ENCODE results near the gene ANKRD27.

The ANKRD27 gene

DNA sequence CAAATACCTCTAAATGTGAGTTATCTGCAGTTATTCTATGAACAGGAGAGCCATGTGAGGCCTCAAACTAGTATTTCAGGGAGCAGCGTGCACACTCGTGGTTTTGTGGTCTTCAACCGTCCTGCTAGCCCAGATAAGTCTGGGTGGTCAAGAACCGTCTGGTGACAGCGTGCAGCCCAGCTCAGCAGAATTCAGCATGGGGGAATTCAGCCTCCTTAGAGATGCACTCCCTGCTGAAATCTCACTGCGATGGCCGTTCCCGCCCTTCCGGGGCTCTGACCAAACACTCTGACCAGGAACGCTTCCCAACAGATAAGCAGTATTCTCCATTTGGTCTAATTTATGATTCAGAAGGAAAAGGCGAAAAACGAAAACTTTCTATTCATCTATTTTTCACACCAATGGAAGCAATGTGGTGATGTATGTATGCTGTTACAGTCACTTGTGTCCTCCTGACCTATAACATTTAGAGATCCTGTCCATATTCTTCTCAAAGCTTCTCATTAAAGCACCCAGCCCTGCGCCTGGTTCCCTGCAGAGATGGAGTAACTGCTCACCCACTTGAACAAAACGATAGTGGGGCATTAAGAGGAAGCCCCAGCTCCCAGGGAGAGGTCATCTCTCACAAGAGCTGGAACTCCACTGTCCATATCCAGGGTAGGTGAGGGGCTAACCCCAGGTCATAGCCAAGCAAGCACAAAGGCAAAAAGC is 2.9 kb downstream of the ANKRD27 start:
- in situ Hi-C loops (cut with HindIII; ENCODE audit: low pct_ligation_motif_present, low sequenced_read_pairs) = no loop called here
- Histone ChIP-seq H3K27me3 (replicated peaks) (peaks cover 12% of the 10 kb centered on the region), H3K27ac (no peak overlapping the region), H3K4me3 (ENCODE audit: low read depth, low read length) (no peak overlapping the region), H3K36me3 (replicated peaks) (no peaks in the 10 kb centered on the region)
- DNase-seq = no peak
- TF ChIP-seq, protein P1, sequence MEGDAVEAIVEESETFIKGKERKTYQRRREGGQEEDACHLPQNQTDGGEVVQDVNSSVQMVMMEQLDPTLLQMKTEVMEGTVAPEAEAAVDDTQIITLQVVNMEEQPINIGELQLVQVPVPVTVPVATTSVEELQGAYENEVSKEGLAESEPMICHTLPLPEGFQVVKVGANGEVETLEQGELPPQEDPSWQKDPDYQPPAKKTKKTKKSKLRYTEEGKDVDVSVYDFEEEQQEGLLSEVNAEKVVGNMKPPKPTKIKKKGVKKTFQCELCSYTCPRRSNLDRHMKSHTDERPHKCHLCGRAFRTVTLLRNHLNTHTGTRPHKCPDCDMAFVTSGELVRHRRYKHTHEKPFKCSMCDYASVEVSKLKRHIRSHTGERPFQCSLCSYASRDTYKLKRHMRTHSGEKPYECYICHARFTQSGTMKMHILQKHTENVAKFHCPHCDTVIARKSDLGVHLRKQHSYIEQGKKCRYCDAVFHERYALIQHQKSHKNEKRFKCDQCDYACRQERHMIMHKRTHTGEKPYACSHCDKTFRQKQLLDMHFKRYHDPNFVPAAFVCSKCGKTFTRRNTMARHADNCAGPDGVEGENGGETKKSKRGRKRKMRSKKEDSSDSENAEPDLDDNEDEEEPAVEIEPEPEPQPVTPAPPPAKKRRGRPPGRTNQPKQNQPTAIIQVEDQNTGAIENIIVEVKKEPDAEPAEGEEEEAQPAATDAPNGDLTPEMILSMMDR (IDR thresholded peaks at IDR 0.05; ENCODE audit: low read depth, low read length, missing control alignments) = no peak

DNA sequence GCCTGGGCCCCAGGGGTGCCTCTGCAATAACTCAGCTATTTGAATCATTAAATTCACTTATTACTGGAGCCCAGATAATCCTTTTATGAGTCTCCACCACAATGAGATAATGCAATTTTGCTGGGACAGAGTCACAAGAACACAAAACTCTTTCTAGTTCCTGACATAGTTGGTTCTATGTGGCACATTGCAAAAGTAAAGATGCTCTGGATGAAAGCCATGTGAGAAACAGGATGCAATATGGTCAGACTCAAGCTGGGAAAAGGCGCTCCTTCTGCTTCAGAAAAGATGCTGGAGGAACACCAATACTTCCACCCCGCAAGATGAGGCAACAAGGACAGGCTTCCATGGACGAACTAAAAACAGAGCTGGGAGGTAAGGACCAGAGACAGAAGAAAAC is 5.7 kb downstream of the ANKRD27 start:
- no peak for DNase-seq
- Histone ChIP-seq H3K36me3 (replicated peaks) (no peaks in the 10 kb centered on the region), H3K27me3 (replicated peaks) (no peaks in the 10 kb centered on the region), H3K4me3 (ENCODE audit: low read depth, low read length) (no peak overlapping the region), H3K27ac (no peak overlapping the region)
- TF ChIP-seq, protein P1 (IDR thresholded peaks at IDR 0.05; ENCODE audit: low read depth, low read length, missing control alignments) = no peak
- in situ Hi-C loops (cut with HindIII; ENCODE audit: low pct_ligation_motif_present, low sequenced_read_pairs) = no loop called here

DNA sequence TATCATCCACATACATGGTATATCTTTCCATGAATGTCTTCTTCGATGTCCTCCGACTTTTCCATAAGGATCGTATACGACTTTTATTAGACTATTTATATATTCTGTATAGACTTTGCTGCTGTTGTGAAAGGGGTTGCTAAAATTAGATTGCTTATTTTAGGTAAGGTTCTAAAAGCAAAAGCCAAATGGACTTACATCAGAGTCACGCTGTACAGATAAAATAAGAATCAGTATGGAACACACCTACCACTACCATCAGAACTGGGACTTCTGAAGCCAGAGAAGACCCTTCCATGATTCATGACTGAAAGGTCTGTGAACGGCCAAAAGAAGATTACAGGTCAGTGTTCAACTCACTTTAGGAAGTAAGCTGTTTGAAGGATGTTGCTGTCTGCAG is 8.9 kb downstream of the ANKRD27 start:
- Histone ChIP-seq H3K4me3 (ENCODE audit: low read depth, low read length) (no peak overlapping the region), H3K27me3 (replicated peaks) (no peaks in the 10 kb centered on the region), H3K36me3 (replicated peaks) (no peaks in the 10 kb centered on the region), H3K27ac (no peak overlapping the region)
- TF ChIP-seq, protein P1 (IDR thresholded peaks at IDR 0.05; ENCODE audit: low read depth, low read length, missing control alignments) = no peak
- DNase-seq = no peak
- in situ Hi-C loops (cut with HindIII; ENCODE audit: low pct_ligation_motif_present, low sequenced_read_pairs) = no loop called here

DNA sequence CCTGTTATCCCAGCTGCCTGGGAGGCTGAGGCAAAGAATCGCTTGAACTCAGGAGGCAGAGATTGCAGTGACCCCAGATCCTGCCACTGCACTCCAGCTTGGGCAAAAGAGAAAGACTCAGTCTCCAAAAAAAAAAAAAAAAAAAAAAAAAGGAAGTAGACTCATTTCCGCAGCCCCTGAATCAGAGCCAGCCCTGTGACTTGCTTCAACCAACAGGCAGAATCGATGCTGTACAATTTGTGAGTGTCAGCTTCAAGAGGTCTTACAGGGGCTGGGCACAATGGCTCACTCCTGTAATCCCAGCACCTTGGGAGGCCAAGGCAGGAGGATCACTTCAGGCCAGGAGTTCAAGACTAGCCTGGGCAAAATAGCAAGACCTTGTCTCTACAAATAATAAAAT is 12.8 kb downstream of the ANKRD27 start:
- no peak overlapping the region for H3K4me3 ChIP-seq (ENCODE audit: low read depth, low read length)
- no peaks in the 10 kb centered on the region for H3K27me3 ChIP-seq (replicated peaks)
- TF ChIP-seq, protein P1 (IDR thresholded peaks at IDR 0.05; ENCODE audit: low read depth, low read length, missing control alignments) = no peak
- no peak overlapping the region for H3K27ac ChIP-seq
- H3K36me3 ChIP-seq (replicated peaks) = peaks cover 9% of the 10 kb centered on the region
- peak; percentile 50 for DNase-seq
- in situ Hi-C loops (cut with HindIII; ENCODE audit: low pct_ligation_motif_present, low sequenced_read_pairs) = no loop called here

DNA sequence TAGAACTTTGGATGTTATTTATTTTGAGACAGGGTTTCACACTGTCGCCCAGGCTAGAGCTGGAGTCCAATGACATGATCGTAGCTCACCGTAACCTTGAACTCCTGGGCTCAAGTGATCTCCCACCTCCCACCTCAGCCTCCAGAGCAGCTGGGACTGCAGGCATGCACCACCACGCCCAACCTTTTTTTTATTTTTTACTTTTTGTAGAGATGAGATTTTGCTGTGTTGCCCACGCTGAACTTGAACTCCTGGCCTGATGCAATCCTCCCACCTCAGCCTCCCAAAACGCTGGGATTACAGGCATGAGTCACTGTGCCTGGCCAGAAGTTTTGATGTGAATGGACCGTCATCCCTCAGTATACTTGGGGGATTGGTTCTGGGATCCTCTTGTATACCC is 13.7 kb downstream of the ANKRD27 start:
- peaks cover 11% of the 10 kb centered on the region for H3K36me3 ChIP-seq (replicated peaks)
- H3K27ac ChIP-seq = no peak overlapping the region
- TF ChIP-seq, protein P1 (IDR thresholded peaks at IDR 0.05; ENCODE audit: low read depth, low read length, missing control alignments) = no peak
- no peak for DNase-seq
- H3K27me3 ChIP-seq (replicated peaks) = no peaks in the 10 kb centered on the region
- in situ Hi-C loops (cut with HindIII; ENCODE audit: low pct_ligation_motif_present, low sequenced_read_pairs) = no loop called here
- no peak overlapping the region for H3K4me3 ChIP-seq (ENCODE audit: low read depth, low read length)

DNA sequence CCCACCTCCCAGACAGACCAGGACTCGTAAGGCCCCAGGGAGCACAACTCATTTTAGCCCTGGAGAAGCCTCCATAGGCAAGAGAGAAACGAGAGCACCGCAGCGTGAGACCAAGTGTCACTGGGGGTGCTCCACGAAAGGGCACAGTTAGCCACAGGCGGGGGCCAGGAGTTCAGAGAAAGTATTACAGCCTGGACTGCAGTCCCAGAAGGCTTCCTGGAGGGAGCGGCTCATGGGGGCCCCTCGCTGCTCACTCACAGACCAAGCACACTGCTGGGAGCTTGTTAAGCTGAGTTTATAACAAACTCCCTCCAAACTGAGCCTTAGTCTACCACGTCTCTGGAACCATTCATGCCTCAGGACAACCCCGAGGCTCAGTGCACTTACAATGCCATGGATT is 16.5 kb downstream of the ANKRD27 start:
- Histone ChIP-seq H3K27ac (no peak overlapping the region), H3K36me3 (replicated peaks) (peaks cover 18% of the 10 kb centered on the region), H3K4me3 (ENCODE audit: low read depth, low read length) (no peak overlapping the region), H3K27me3 (replicated peaks) (no peaks in the 10 kb centered on the region)
- no peak for DNase-seq
- in situ Hi-C loops (cut with HindIII; ENCODE audit: low pct_ligation_motif_present, low sequenced_read_pairs) = no loop called here
- TF ChIP-seq, protein P1 (IDR thresholded peaks at IDR 0.05; ENCODE audit: low read depth, low read length, missing control alignments) = no peak

Measured in brain microvascular endothelial cell (primary cell).